Activated B cell treated with CpG ODN at 0.5 μM for 24 hours (primary cell): ENCODE results near the gene VWC2L. TPM values are rescaled to one million over a fixed set of nuclear protein-coding genes. Genes with fewer than 3 reads are reported as not detected.

Experiments used
- ATAC-seq: fragments of 200-7000 bp; cut with Tn5 transposase; one replicate; pipeline ENCODE4 v1.10.0; 2021; ENCODE audit warnings: low read depth, mild to moderate bottlenecking, moderate library complexity
- CTCF ChIA-PET: fragments of 350-600 bp; sonication (Branson Sonifier 250); formaldehyde crosslinking; loops from one replicate; lab custom pipeline; 2021; ENCODE audit warnings: antibody characterized with exemption; lab: Charles Lee
- POLR2A ChIA-PET: fragments of 350-600 bp; sonication (Branson Sonifier 250); formaldehyde crosslinking; loops from one replicate; lab custom pipeline; 2021; ENCODE audit warnings: antibody characterized with exemption; lab: Charles Lee
- DNase-seq: peaks from one replicate; pipeline ENCODE4 v3.0.0; 2022
- H3K27ac Mint-ChIP-seq: one replicate; pipeline ENCODE4 v1.8.0; 2020; ENCODE audit warnings: mixed read lengths
- H3K27me3 Mint-ChIP-seq: one replicate; pipeline ENCODE4 v1.8.0; 2021; ENCODE audit warnings: mixed read lengths
- H3K36me3 Mint-ChIP-seq: one replicate; pipeline ENCODE4 v1.8.0; 2021; ENCODE audit warnings: low read depth, mixed read lengths
- H3K4me1 Mint-ChIP-seq: one replicate; pipeline ENCODE4 v1.8.0; 2021; ENCODE audit warnings: mixed read lengths
- H3K4me3 Mint-ChIP-seq: one replicate; pipeline ENCODE4 v1.8.0; 2020; ENCODE audit warnings: mild to moderate bottlenecking, mixed read lengths
- H3K9me3 Mint-ChIP-seq: one replicate; pipeline ENCODE4 v1.8.0; 2020; ENCODE audit warnings: mixed read lengths
- intact Hi-C: fragments of 100-400 bp; cut with micrococcal nuclease; formaldehyde crosslinking; loops from one replicate; pipeline ENCODE4 v1.15.1; 2024
- total RNA-seq: library from RNA; stranded (reverse); gene quantifications from 2 replicates; pipeline ENCODE4 v1.2.3, GENCODE V29; 2022
- TF ChIP-seq, protein P1 (sequence below): fragments of 200-600 bp; IDR thresholded peaks from one replicate; pipeline ENCODE4 v1.8.0; 2022; ENCODE audit warnings: antibody characterized with exemption, mild to moderate bottlenecking

VWC2L gene
- total RNA-seq, 1 donor from 2014 or later = not detected

DNA sequence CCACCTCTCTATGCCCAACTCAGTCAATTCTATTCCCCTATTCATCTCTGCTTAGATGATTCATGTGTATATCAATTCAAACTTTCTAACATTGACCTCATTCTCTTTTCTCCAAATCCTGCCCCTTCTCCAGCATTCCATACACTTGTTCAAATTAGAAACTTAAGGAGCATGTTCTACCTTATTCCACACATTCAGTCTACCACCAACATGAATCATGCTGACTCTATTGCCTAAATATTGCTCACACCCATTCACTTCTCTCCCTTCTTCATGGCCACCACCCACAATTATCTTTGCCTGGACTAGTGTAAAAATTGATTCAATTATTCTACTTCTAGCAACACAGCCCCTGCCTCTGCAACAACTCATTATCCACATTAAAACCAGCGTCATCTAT, 147.5 kb downstream of the VWC2L start:
- POLR2A ChIA-PET = no interaction called here
- Mint-ChIP-seq H3K4me1 (no peaks in the 10 kb centered on the region), H3K4me3 (no peak overlapping the region), H3K27me3 (no peaks in the 10 kb centered on the region), H3K27ac (no peak overlapping the region), H3K36me3 (no peaks in the 10 kb centered on the region), H3K9me3 (no peaks in the 10 kb centered on the region)
- DNase-seq (no peak), ATAC-seq (no peak)
- TF ChIP-seq, protein P1, sequence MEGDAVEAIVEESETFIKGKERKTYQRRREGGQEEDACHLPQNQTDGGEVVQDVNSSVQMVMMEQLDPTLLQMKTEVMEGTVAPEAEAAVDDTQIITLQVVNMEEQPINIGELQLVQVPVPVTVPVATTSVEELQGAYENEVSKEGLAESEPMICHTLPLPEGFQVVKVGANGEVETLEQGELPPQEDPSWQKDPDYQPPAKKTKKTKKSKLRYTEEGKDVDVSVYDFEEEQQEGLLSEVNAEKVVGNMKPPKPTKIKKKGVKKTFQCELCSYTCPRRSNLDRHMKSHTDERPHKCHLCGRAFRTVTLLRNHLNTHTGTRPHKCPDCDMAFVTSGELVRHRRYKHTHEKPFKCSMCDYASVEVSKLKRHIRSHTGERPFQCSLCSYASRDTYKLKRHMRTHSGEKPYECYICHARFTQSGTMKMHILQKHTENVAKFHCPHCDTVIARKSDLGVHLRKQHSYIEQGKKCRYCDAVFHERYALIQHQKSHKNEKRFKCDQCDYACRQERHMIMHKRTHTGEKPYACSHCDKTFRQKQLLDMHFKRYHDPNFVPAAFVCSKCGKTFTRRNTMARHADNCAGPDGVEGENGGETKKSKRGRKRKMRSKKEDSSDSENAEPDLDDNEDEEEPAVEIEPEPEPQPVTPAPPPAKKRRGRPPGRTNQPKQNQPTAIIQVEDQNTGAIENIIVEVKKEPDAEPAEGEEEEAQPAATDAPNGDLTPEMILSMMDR = no peak
- CTCF ChIA-PET = no interaction called here
- intact Hi-C loops = no loop called here

DNA sequence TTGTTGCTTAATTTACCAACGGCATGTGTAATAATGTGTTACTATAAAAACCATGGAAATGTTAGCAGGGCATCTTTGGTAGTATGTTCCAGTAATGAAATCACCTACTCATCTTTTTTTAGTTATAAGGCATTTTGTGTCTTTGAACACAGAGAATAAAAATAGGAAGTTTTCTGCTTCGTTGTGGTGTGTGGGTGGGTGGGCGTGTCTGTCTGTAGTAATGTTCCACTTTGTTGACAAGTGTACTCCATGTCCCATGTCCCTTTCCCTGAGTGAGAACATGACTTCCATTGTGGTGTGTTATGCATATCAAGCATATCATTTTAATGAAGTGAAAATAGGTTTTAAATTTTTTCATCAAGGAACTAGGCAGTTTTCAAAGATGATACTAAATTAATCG, 149.3 kb downstream of the VWC2L start:
- TF ChIP-seq, protein P1 = no peak
- H3K9me3 Mint-ChIP-seq = no peaks in the 10 kb centered on the region
- no peaks in the 10 kb centered on the region for H3K27me3 Mint-ChIP-seq
- CTCF ChIA-PET = no interaction called here
- POLR2A ChIA-PET = no interaction called here
- H3K4me3 Mint-ChIP-seq = no peak overlapping the region
- no peak overlapping the region for H3K27ac Mint-ChIP-seq
- ATAC-seq (no peak), DNase-seq (no peak)
- intact Hi-C loops = no loop called here
- H3K36me3 Mint-ChIP-seq = no peaks in the 10 kb centered on the region
- H3K4me1 Mint-ChIP-seq = no peaks in the 10 kb centered on the region

DNA sequence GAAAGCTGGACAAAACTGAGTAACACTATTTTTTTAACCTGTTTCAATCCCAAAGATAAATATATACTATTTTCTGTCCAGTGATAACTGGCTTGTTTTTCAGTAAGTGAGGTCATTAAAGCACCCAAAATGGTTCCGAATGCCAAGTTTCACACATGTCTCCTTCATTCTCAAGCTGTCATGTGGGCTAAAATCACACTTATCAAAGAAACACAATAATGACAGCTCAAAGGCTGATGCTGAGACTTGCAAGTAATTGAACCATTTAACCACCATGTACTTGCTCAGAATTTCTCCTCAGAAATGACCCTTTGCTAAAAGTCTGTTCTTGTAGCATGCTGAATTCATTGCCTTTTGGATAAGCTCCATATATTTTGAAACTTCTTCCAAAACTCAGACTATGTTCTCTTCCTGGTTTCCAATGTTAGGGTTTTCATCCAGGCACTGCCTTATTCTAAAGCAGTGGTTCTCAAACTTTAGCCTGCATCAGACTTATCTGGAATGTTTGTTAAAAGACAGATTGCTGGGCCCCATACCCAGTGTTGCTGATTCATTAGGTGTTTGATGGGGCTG, 149.8 kb downstream of the VWC2L start:
- intact Hi-C loops = no loop called here
- Mint-ChIP-seq H3K27me3 (no peaks in the 10 kb centered on the region), H3K4me3 (no peak overlapping the region), H3K36me3 (no peaks in the 10 kb centered on the region), H3K9me3 (no peaks in the 10 kb centered on the region), H3K27ac (no peak overlapping the region), H3K4me1 (no peaks in the 10 kb centered on the region)
- CTCF ChIA-PET = no interaction called here
- POLR2A ChIA-PET = no interaction called here
- DNase-seq (no peak), ATAC-seq (no peak)
- TF ChIP-seq, protein P1 = no peak

DNA sequence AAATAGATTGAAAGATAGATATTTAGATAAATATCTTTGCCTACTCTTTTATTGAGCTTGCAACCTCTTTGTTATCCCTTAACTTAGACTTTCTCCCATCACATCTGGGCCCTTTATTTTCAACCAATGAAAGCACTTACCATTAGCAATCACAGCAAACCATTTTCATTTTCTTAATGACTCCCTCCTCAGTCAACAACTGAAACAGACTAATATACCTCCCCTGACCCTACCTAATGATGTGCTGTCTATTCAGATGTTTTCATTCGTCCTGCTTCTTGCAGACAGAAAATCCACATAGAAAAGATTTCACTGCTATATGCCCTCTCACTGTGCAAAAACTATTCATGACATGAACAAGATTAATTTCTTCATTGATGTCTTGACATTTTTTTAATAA, 154.4 kb downstream of the VWC2L start:
- ATAC-seq (no peak), DNase-seq (no peak)
- Mint-ChIP-seq H3K4me3 (no peak overlapping the region), H3K27ac (no peak overlapping the region), H3K9me3 (peaks cover 4% of the 10 kb centered on the region), H3K4me1 (no peaks in the 10 kb centered on the region), H3K36me3 (no peaks in the 10 kb centered on the region), H3K27me3 (peaks cover 3% of the 10 kb centered on the region)
- ChIA-PET CTCF (no interaction called here), POLR2A (no interaction called here)
- TF ChIP-seq, protein P1 = no peak
- intact Hi-C loops = no loop called here

DNA sequence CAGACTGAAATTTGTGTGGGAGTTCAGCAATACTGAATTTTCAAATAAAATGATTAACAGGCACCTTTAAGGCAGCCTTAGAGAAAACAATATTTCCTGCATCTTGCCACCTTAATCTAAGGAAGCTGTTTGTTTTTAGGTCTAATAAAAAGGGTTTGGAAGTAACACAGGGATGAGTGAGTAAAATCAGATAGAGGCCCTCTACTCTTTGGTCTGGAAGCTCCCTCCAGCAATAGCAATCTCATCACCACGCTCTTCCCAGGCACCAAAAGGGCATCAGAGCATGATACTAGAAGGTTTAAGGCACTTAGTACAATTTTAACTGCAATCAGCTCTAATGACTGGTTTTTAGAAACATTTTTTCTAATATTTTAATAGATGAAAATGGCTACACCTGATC, 155.6 kb downstream of the VWC2L start:
- Mint-ChIP-seq H3K36me3 (no peaks in the 10 kb centered on the region), H3K4me1 (no peaks in the 10 kb centered on the region), H3K4me3 (no peak overlapping the region), H3K27ac (no peak overlapping the region), H3K9me3 (peaks cover 4% of the 10 kb centered on the region), H3K27me3 (peaks cover 3% of the 10 kb centered on the region)
- ATAC-seq (no peak), DNase-seq (no peak)
- ChIA-PET POLR2A (no interaction called here), CTCF (no interaction called here)
- TF ChIP-seq, protein P1 = no peak
- intact Hi-C loops = no loop called here
